NCI-H2081 (cell line): Measurements from ENCODE around the gene SOX13.
A peak's percentile ranks its signal among the peaks of the same experiment; 100 is the strongest.

Source experiments
- DNase-seq, 2 experiments: peaks; one replicate each; lab custom pipeline; 2025; lab: John Stamatoyannopoulos, UW

Gene SOX13

DNA sequence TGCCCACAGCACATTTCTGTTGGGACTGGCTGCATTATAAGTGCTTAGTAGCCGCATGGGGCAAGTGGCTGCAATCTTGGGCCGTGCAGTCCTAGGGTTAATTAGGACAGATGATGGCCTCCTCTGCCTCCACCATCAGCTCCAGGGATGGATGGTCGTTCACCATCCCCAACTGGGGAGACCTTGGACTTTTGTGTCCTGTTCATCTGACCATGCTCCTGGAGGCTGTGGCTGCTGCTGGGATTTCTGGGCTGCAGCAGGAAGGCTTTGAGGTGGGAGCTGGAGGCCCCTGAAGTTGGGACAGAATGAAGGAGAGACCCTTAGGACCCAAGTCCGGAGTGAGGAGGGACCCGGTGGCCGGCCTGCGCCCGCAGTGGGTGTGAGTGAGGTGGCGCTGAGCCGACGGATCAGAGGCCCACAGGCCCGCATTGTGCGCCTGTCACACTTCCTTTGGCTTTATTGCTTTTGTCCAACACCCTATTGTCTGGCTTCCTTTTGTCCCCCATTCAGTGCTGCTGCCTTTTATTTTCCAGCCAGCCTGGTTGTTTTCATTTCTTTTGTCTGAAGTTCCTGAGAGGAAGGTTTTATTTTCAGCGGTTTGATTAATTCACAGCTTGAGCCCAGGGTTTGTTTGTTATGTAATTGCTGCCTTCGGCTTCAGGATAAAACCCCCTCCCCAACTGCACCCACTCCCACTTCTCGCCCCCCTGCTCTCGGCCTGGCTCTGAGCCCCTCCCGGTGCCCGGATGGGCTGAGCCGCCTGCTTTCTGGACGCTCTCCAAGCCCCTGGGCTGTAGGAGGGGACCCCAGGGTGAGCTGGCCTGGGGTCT is 35.6 kb downstream of the SOX13 start:
- DNase-seq = peak; percentile 82 to 89

DNA sequence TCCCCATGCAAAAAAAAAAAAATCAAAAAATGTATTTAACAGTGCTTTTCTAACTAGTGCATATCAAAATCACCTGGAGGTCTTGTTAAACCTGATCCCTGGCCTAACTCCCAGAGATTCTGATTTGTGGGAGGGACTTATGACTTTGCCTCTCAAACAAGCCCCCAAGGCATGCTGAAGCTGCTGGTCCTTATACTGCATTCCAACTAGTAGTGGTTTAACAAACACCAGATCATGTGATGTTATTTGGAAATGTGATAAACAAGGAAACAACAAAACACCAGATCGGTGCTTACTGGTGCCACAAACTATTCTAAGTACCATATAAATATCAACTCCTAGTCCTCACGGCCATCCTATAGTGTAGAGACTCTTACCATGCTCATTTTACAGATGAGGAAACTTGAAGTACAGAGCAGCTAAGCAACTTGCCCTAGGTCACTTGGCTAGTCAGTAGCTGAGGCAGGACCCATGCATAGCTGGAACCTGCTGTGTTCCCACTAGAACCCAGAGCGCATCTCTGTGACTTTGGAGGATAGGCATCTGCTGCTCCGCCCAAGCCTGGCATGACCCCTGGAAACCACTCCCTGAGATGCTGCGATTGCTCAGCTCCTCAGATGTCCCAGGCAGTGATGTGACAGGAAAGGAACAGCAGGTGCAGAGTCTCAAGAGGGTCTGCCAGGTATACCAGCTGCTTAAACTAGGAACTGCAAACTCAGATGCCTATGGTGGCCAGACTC is 38.1 kb downstream of the SOX13 start:
- DNase-seq = no peak

DNA sequence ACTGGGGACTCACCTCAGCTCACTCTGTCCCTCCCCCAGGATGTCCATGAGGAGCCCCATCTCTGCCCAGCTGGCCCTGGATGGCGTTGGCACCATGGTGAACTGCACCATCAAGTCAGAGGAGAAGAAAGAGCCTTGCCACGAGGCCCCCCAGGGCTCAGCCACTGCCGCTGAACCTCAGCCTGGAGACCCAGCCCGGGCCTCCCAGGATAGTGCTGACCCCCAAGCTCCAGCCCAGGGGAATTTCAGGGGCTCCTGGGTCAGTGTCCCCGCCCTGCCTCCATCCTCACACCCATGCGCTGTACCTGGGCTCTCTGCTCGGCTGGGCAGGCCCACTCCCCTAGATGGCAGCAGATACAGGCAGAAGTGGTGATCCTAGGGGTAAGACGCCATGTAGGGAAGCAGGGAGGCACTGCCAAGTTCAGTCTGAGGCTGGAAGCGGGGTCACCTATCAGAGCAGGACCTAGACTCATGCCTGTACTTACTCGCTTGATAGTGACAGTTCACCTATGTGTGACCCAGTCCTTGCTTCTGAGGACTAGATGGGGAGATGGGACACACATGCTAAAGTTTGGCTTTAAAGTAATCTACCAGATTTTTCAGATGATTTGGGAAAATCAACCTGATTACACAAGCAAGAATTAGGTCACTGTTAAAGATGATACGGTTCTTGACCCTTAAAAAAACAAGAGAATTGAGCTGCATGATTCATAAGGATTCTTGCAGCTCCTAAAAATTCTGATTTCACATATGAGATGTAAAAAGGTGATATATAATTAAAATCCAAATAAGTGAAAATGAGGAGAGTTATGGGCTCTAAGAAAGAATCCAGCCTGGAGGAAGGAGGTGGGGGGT is 40.2 kb downstream of the SOX13 start:
- DNase-seq = no peak

DNA sequence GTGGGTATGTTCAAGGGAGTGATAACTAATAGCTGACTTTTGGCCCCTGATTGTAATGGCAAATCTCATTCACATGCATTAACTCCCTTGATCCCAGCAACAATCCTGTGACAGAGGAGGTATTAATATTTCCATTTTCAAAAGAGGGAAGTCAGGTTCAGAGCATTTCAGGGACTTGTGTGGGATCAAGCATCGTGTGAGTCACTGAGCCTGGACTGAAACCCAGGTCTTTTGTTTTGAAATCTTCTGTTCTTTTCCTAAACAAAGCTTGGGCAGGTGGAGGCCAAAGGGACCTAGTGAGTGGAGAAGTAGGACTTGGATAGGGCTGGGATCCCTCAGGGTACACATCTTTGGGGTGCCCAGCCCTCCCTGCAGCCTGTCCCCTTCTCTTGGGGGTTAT is 41.0 kb downstream of the SOX13 start:
- DNase-seq = no peak

DNA sequence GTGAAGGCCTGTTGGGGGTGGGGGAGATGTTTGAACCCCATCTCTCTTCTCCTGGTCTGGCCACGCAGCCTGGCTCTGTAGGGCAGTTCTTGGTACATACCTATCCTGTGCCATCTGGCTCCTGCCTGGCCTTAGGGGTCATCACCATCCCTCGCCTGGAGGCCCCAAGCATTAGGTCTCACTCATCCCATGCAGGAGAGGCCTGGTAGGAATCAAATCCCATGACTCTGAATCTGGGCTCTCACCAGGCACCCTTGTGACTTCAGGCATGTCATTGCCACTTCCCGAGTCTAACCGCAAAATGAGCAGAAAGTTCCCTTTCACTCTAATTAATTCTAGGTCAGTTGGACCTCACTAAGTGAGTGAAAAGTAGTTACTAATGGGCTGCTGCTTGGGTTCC is 41.7 kb downstream of the SOX13 start:
- DNase-seq = no peak

DNA sequence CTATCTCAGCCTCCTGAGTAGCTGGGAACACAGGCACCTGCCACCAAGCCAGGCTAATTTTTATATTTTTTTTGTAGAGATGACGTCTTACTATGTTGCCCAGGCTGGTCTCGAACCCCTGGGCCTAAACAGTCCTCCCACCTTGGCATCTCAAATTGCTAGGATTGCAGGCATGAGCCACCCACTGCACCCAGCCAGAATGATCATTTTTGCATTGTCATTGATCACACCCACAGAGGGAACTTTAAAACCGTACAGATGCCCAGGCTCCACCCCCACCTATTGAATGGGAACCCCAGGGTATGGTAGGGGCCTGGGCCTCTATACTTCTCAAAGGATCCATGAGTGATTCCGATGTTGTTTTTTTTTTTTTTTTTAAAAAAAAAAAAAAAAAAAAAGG is 42.2 kb downstream of the SOX13 start:
- no peak for DNase-seq

DNA sequence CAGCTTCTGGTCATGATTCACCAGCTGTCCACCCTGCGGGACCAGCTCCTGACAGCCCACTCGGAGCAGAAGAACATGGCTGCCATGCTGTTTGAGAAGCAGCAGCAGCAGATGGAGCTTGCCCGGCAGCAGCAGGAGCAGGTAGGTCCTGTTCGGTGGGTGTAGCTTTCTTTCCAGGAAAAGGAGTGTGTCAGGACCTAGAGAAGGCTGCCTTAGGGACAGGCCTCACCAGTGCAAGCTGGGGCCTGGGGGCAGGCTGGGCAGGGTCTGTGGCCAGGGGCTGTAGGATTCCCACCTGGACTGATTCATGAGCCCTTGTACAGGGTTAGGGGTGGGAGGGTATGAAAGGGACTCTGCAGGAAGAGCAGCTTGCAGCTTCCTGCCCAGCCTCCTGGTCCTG is 43.6 kb downstream of the SOX13 start:
- no peak for DNase-seq

DNA sequence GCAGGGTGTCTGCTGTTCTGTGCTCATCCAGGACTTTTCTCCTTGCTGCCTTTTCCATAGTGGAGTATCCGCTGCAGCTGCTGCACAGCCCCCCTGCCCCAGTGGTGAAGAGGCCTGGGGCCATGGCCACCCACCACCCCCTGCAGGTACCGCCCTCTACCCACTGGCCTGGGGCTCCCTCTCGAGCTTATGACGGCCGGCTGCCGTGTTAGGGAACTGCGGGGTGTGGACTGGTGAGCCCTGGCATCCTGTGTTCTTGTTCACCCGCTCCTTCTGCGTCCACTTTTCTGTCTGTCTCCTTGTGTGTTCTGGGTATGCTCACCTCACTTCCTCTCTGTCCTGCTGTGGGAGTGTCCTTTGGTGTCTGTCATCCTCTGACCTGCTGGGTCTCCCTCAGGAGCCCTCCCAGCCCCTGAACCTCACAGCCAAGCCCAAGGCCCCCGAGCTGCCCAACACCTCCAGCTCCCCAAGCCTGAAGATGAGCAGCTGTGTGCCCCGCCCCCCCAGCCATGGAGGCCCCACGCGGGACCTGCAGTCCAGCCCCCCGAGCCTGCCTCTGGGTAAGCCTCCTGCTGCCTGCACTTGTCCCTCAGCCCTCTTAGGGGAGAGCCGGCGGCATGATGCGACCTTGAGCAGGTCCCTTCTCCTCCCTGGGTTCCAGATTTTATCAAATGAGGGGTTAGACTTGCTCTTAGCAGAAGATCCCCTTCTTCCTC is 49.1 kb downstream of the SOX13 start:
- DNase-seq = no peak

DNA sequence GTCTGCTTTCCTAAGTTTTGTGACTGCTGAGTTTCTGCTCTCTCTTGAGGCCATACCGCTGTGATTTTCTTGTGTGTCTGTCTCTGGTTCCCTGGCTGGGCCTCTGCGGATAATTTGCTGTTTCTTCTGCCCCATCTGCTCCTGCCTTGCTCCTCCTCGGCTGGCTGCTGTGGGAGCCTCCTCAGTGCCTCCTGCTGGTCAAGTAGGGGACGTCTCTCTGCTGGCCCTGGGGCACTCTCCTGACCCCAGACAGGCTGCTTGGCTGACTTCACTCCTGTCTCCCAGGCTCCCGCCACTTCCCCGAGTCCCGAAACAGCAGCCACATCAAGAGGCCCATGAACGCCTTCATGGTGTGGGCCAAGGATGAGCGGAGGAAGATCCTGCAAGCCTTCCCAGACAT is 50.5 kb downstream of the SOX13 start:
- no peak for DNase-seq

DNA sequence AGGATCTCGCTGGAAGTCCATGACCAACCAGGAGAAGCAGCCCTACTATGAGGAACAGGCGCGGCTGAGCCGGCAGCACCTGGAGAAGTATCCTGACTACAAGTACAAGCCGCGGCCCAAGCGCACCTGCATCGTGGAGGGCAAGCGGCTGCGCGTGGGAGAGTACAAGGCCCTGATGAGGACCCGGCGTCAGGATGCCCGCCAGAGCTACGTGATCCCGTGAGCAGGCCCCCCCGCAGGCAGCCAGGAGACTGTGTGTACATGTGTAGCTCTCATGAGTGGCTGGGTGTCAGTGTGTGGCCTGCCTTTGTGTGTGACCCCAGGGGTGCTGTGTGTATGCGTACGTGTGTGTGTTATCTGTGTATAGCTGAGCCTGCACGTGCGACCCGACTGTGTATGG is 51.7 kb downstream of the SOX13 start:
- DNase-seq = no peak

DNA sequence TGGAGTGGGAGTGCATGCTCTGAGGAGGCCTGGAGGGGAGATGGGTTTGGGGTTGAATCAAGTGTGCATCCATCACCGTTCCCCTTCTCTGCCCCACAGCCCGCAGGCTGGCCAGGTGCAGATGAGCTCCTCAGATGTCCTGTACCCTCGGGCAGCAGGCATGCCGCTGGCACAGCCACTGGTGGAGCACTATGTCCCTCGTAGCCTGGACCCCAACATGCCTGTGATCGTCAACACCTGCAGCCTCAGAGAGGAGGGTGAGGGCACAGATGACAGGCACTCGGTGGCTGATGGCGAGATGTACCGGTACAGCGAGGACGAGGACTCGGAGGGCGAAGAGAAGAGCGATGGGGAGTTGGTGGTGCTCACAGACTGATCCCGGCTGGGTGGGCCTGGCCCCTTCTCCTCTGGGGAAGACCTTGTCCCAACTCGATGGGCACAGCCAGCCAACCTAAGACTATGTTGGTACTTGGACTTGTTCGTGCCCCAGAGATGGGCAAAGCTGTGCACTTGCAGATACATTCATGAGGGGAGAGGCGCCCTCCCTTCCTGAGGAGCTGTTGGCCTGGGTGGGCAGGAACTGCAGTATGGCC is 52.9 kb downstream of the SOX13 start:
- DNase-seq = no peak

DNA sequence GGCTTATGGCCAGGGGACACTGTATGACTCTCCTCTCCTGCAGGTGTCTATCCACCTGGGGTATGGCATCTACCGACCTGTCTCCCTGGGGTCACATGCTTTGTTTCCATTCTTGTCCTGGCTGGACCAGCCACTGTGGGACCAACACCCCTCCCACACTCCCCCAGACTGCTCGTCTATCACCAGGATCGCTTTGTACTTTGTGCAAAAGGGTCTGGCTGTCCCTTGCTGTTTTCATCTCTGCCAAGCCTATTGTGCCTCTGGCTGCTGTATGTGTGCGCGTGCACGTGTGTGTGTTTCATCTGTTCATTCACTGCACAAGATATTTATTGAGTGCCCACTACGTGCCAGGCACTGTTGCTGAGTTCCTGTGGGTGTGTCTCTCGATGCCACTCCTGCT is 53.5 kb downstream of the SOX13 start:
- DNase-seq = no peak

DNA sequence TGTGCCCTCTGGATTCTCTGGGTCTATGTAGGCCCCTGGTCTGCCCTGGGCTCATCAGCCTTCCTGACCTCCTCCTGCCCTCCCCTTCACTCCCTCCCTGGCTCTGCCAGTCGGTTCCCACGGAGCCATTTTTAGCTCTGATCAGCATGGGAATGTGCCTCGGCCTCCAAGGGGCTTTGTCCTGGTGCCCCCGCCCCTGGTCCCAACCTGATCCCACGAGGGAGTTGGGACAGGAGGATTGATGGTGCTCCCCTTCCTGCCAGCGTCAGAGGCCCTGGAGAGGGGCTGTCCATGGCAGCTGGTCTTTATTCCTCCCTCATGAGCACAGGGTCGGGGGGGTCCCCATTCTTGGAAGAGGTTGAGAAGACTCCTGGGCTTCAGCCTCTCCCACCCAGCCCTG is 54.0 kb downstream of the SOX13 start:
- no peak for DNase-seq

DNA sequence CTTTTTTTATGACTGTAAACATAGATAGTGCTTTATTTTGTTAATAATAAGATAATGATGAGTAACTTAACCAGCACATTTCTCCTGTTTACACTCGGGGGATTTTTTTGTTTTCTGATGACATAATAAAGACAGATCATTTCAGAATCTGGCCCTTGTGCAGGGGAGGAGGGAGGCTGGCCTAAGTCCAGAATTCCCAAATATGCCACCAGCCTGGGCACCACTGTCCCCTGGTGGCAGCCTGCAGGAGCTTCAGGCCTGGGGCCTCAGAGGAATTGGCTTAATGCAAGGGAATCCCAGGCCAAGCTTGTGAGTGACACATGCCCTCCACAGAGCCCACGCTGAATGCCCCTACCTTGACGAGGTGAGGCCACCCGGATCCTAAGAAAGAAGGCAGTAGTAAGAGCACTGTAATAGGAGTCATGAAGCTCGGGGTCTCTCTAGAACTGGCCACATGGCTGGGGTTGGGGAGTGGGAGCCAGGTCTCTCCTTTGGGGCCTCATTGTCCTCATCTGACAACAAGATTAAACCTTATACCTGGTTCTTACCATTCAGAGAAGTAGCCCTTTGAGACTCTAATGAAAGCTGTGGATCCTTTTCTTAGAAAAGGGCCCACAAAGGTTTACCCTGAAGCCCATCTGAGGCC is 54.8 kb downstream of the SOX13 start:
- peak; percentile 85 to 88 for DNase-seq

DNA sequence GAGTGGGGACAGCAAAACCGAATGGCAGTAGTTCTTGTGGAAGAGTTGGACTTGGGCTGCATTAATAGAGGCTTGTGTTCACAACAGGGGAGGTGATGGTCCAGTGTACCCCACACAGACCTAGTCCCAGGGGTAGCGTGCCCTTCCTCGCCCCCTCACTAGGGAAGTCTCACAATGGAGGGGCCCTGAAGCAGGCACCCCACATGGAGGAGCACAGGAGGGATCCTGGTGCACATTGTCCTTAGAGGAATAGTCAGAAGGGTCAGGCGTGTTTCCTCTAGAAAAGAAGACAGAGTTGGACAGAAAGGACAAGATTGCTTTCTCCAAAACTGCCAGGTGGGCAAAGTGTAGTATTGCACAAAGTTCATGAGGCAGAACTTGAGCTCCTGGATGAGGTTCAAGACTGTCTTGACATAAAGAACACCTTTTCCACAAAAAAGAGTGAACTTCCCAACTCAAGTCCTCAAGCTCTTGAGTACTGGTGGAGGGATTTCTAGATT is 55.6 kb downstream of the SOX13 start:
- DNase-seq = no peak

DNA sequence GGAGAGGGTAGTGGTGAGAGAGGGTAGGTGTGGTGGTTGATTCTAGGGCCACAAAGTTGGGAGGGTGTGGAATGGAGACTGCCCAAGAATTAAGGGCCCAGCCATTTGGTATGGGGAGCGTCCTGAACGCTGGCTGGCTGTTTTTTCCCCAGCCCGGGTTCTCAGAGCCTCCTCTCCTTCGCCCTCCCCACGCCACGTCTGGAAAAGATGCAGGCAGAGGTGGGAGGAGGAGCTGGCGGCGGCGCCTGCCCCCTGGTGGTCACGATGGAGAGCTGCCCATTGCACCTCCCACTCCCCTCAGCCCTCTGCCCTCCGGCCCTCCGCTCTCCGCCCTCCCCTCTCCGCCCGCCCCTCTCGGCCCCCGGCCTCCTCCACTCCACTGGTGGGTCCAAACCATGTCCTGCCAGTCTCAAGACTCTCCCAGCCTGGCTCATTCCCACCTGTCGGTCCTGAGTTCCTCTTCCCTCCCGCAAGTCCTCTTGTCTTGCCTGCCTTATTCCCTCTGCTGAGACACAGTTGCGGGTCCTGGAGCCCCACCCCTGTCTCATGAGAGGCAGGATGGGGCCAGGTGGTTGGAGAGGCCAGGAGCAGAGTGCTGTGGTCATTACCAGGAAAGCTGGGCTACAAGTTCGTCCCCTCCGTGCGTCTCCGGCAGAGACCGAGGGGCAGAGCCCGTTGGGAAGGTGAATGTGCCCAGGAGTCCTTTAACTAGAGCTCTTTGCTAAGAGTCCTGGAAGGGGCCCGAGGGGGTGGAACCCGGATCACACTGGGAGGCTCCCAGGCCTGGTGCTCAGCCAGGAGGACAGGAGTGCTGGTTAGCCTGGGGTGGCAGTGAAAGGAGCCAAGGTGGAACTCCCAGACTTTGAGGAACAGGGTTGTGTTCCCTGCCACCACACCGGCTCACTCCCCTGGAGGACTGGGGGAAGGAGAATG is 56.3 kb downstream of the SOX13 start:
- peak; percentile 70 to 75 for DNase-seq

DNA sequence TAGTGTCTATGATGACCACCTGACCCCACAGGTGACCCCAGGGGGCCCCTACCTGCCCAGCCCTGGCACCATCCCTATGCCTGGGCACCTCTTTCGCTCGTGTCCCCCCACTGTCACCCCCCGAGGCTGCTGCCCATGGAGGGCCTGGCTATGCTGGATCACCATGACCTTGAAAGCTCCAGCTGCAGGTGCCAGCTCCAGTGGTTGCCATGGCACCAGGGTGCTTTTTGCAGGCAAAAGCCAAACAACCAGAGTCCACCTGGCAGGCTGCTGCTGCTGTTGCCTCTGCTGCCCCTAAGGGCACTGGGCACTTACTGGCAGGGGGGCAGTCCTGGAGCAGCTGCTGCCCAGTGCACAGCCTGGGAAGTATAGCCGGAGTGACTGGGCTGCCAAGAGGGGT is 57.3 kb downstream of the SOX13 start:
- peak; percentile 58 to 69 for DNase-seq

DNA sequence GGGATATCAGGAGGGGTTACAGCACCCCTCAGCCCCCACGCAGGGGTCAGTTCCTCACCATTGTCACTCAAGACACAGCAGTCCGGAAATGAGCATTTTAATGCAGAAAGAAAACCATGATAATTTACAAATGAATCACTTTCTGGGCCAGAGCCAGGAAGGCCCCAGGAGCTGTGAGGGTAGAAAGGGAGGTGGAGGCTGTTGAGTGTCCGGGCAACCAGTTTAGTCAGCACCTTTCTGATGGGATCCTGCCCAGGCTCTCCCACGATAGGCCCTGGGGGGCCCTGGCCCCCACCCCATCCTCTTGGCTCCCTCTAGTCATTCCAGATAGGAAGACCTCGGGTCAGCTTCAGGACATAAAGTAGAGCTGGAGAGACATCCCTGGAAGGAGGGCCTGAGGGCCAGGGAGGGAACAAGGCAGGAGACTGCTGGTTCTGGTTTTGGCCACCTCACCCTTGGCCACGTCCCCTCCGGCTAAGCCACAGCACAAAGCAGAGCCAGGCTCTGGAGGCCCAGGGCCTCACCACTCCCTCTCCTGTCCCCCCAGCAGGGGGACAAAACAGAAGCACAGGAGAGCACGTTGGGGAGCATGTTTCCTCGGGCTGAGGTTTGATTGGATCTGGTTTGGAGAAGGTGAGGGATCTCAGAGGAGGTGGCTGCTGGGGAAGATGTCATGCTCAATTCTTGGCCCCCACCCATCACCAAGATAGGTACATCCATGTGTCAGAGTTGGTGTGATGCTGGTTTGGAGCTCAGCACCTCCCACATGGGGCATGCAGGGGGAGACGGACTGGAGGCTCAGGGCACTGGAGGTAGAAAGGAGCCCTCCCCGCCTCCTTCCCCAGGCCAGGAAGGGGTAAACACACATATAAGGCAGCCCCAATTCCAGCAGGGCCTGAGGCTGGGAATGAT is 58.3 kb downstream of the SOX13 start:
- DNase-seq = peak in 1 of 2 experiments; percentile 32

DNA sequence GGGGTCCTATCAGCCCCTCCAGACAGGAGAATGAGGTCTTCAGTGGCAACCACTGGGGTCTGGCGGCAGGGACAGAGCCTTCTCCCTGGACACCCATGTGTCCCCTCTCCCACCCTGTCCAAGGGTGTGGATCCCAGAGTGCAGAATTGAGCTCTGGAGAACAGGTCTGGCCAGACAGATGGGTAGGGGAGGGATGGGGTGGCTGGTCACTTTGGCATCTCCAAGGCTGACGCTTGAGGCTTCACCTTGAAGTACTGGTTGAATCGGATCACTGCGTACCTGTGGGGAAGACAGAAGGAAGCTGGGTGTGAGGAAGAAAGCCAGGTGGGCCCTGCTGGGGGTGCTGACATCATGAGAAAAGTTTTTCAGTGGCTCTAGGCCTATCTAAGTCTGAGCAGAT is 59.1 kb downstream of the SOX13 start:
- no peak for DNase-seq
